ENCODE results near the gene BUD31.
A peak's percentile ranks its signal among the peaks of the same experiment; 100 is the strongest.

BUD31 gene

DNA sequence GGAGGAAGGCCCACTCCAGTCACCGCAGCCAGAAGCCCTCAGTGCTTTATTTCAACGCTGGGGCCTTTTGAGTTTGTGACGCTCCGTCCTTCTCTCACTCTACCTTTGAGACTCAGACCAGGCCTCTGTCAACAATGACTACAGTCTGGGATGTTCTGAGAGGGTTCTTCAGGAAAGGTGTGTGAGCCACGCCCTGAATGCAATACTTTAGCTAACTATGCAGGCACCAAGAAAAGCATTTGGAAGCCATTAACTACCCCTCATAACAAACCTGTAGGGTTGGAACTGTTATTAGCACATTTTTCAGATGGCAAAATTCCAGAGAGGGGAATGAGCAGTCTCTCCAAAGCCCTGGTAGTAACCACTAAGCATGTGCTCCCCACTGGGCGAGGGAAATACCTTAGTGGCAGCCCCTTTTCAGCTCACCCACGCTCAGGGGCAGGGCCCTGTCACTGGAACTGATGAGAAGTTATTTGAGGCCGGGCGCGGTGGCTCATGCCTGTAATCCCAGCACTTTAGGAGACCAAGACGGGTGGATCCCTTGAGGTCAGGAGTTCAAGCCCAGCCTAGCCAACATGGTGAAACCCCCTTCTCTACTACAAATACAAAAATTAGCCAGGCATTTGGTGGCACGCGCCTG, 39.9 kb upstream of the BUD31 start:
- TF ChIP-seq, protein P1, sequence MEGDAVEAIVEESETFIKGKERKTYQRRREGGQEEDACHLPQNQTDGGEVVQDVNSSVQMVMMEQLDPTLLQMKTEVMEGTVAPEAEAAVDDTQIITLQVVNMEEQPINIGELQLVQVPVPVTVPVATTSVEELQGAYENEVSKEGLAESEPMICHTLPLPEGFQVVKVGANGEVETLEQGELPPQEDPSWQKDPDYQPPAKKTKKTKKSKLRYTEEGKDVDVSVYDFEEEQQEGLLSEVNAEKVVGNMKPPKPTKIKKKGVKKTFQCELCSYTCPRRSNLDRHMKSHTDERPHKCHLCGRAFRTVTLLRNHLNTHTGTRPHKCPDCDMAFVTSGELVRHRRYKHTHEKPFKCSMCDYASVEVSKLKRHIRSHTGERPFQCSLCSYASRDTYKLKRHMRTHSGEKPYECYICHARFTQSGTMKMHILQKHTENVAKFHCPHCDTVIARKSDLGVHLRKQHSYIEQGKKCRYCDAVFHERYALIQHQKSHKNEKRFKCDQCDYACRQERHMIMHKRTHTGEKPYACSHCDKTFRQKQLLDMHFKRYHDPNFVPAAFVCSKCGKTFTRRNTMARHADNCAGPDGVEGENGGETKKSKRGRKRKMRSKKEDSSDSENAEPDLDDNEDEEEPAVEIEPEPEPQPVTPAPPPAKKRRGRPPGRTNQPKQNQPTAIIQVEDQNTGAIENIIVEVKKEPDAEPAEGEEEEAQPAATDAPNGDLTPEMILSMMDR (IDR thresholded peaks at IDR 0.05; ENCODE audit: low read depth, low read length), result no peak
- H3K4me3 ChIP-seq (ENCODE audit: low read depth, low read length), result no peak overlapping the region

DNA sequence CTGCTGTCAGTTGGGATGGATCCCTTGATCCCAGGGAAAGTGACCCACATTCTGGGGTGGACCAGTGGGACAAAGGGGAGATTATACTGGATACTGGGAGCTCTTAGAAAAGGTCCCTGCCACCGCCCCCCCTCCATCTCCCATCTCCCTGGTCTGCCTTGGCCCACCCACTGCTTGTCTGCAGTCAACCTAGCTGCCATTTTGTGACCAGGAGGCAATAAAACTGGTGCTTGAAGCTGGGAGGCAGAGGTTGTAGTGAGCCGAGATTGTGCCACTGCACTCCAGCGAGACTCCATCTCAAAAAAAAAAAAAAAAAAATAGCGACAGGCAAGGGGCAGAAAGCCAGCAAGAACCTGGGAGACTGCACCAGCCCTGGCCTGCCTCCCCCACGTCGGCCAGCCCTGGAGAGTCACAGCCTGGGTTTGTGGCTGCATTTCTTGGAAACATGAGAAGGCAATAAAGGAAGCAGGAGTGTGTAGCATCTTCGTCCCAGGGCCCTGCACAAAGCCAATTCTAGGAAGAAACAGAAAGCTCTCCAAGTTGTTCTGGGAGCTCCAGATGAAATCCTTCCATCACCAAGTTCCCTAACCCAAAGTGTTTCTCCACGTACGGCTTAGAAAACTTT, 38.9 kb upstream of the BUD31 start:
- TF ChIP-seq, protein P1 (IDR thresholded peaks at IDR 0.05; ENCODE audit: low read depth, low read length), result no peak
- H3K4me3 ChIP-seq (ENCODE audit: low read depth, low read length), result no peak overlapping the region

DNA sequence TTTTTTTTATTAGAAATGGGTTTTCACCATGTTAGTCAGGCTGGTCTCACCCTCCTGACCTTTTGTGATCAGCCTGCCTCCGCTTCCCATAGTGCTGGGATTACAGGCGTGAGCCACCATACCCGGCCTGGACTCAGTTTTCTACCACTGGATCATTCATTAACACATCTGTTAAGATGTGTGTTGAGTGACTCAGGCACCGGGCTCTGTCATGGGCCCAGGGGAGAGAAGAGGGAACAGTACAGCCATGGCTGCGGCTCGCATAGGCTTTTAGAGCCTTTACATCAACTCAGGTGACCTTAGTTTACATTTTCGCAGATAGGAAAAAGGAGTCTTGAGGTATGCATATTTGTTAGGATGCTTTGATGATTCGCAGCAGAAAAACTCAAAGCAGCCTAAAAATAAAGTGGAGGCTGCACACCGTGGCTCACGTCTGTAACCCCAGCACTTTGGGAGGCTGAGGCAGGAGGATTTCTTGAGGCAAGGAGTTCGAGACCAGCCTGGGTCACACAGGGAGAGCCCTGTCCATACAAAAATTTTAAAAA, 37.3 kb upstream of the BUD31 start:
- TF ChIP-seq, protein P1 (IDR thresholded peaks at IDR 0.05; ENCODE audit: low read depth, low read length), result no peak
- H3K4me3 ChIP-seq (ENCODE audit: low read depth, low read length), result no peak overlapping the region

DNA sequence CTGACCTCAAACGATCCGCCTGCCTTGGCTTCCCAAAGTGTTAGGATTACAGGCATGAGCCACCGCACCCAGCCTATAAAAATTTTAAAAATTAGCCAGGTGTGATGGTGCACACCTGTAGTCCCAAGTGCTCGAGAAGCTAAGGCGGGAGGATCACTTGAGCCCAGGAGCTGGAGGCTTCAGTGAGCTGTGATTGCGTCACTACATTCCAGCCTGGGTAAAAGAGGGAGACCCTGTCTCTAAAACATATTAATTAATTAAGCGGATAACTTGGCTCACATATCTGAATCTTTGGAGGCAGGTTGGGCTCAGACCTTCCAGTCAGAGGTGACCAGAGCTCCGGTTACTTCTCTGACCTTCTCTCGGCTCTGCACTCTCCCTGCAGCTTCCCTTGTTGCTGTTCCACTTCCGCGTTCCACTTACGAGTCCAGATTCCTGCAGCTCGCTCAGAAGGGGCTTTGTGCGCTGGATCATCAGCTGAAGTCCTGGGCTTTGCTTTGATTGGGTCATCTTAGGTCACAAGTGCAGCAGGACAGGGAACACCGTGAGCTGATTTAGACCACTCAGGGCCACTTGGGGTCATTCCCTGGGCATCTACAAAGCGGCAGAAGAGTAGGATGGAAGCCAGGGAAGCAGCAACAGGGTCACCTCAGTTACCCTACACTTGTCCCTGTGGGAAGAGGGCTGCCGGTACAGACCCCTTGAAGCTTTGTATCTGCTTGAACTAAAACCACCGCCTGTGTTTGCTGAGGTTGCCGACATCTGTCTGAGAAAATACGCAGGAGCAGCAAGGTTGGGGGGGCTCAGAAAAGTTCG, 36.3 kb upstream of the BUD31 start:
- no peak overlapping the region for H3K4me3 ChIP-seq (ENCODE audit: low read depth, low read length)
- TF ChIP-seq, protein P1 (IDR thresholded peaks at IDR 0.05; ENCODE audit: low read depth, low read length), result no peak

DNA sequence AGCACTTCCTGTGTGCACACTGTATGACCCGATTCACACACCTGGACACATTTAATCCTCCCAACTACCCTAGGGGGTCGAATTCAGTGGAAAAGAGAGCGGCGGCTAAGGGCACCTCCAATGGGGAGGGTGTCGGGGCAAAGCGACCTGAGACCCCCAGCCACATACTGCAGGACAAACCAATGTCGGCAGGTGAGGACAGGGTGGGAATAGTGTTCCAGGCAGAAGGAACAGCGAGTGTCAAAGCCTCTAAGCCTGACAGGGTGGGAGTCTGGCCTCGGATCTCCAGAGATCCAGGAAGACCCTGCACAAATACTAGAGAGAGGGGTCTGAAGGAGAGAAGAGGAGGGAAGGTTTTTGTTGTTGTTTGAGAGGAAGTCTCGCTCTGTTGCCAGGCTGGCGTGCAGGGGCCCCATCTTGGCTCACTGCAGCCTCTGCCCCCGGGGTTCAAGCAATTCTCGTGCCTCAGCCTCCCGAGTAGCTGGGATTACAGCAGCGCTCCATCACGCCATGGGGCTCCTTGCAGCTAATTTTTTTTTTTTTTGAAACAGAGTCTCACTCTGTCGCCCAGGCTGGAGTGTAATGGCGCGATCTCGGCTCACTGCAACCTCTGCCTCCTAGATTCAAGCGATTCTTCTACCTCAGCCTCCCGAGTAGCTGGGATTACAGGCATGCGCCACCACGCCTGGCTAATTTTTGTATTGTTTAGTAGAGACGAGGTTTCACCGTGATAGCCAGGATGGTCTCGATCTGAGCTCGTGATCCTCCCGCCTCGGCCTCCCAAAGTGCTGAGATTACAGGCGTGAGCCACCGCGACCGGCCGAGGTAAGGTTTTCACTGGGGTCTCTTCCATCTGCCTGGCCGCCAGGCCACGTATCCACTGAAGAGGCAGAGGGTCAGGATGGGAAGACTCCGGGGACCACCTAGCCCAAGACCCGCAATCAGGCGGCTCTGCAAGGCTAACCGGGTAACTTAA, 35.4 kb upstream of the BUD31 start:
- TF ChIP-seq, protein P1 (IDR thresholded peaks at IDR 0.05; ENCODE audit: low read depth, low read length), result no peak
- no peak overlapping the region for H3K4me3 ChIP-seq (ENCODE audit: low read depth, low read length)

DNA sequence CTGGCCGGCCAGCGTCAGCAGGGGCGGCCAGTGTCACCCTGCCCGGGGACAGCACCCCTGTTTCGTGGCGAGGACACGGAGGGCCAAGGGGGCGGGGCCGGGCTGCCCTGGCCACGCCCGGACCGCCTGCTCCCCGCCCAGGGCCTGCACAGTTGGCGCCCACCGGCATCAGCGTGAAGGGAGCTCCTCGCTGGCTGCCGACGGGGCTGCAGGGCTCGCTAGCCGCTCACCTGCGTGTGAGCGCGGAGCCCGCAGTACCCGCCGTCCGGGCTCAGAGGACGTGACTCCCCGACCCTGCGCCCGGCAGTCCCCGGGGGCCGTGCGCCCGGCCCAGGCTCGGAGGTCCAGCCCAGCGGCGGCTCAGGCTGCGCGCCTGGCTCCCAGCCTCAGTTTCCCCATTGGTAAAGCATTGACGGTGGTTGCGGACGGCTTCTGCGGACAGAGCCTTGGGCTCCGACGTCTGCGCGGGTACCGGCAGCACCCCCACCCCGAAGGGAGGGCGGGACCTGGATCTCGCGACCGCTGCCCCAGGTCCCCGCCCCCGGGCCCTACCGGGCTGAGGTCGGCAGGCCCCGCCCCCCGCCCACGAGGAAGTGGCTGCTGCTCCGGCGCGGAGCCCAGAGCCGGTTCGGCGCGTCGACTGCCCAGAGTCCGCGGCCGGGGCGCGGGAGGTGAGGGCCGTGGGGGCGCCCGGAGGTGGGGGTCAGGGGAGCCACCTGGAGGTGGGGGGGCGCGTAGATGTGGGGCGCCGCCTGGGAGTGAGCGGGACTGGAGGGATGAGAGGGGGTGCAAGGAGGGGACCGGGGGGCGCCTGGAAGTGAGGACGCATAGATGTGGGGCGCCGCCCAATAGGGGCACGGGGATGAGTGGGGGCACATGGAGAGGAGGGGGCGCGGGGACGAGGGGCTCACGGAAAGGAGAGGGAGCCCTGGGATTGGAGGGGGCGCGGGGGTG, 34.4 kb upstream of the BUD31 start, which contains the start of gene ARPC1B:
TSS of gene ARPC1B (plus strand) at position 620 of the 954 bp plus-strand sequence. CDS start 10,985 bp downstream, outside the sequence.
- H3K4me3 ChIP-seq (ENCODE audit: low read depth, low read length), result peak within 1 kb of the TSS; percentile 70
- TF ChIP-seq, protein P1 (IDR thresholded peaks at IDR 0.05; ENCODE audit: low read depth, low read length), result no peak

Measured in WI38 (cell line).